SK-N-SH (cell line): ENCODE results near the gene KSR2. TPM values are rescaled to one million over a fixed set of nuclear protein-coding genes. Genes with fewer than 3 reads are reported as not detected.

ENCODE experiments used
- CTCF ChIA-PET: fragments of 300-600, 350-600 bp; formaldehyde crosslinking; extraction: SDS; loops from one replicate; lab custom pipeline; 2021; lab: Yijun Ruan, JAX
- POLR2A ChIA-PET: fragments of 350-600 bp; sonication (Branson Sonifier 250); formaldehyde crosslinking; extraction: SDS; loops from one replicate; lab custom pipeline; 2020; ENCODE audit warnings: antibody characterized with exemption, inconsistent platforms; lab: Yijun Ruan, JAX
- DNase-seq: peaks from one replicate; pipeline ENCODE4 v3.0.0; 2012
- H2AFZ ChIP-seq: fragments of 200-600 bp; sonication (generic); 2 replicates; pipeline ENCODE4 v1.8.1; 2016; ENCODE audit warnings: antibody characterized with exemption, mild to moderate bottlenecking, low read depth
- H3F3A ChIP-seq: fragments of 200-600 bp; sonication (generic); replicated peaks from 2 replicates; pipeline ENCODE3; 2016; ENCODE audit warnings: antibody characterized with exemption, mild to moderate bottlenecking; ENCODE audit not compliant: insufficient read depth
- H3K27ac ChIP-seq, 2 experiments: fragments of 200-500 bp in 1 of 2; fragments of 200-600 bp in 1 of 2; sonication (Bioruptor generic) in 1 of 2; sonication (generic), shearing (Covaris generic) in 1 of 2; 2 replicates each; pipeline versions ENCODE4 v1.5.1 to v1.6.1; 2014 to 2016; ENCODE audit warnings: low read depth in 2 of 2, inconsistent platforms in 1 of 2, low read length in 1 of 2, mild to moderate bottlenecking in 1 of 2, mixed read lengths in 1 of 2
- H3K27me3 ChIP-seq: fragments of 200-600 bp; sonication (generic), shearing (Covaris generic); 2 replicates; pipeline ENCODE4 v1.6.1; 2016; ENCODE audit warnings: mixed run types; ENCODE audit not compliant: insufficient read depth
- H3K36me3 ChIP-seq, 2 experiments: fragments of 200-500 bp in 1 of 2; fragments of 200-600 bp in 1 of 2; sonication (Bioruptor generic) in 1 of 2; sonication (generic) in 1 of 2; replicated peaks in 1 of 2; 2 replicates each; pipeline versions ENCODE3 to v1.5.1; 2014 to 2016; ENCODE audit warnings: low read length in 1 of 2, mild to moderate bottlenecking in 1 of 2; ENCODE audit not compliant: insufficient read depth in 2 of 2, control insufficient read depth in 1 of 2
- H3K4me1 ChIP-seq, 2 experiments: fragments of 200-500 bp in 1 of 2; fragments of 200-600 bp in 1 of 2; sonication (Bioruptor generic) in 1 of 2; sonication (generic), shearing (Covaris generic) in 1 of 2; 2 replicates each; pipeline versions ENCODE4 v1.5.1 to v1.6.1; 2014 to 2016; ENCODE audit warnings: low read depth in 1 of 2, low read length in 1 of 2, mixed run types in 1 of 2; ENCODE audit not compliant: insufficient read depth in 2 of 2, control insufficient read depth in 1 of 2
- H3K4me2 ChIP-seq: fragments of 200-600 bp; sonication (generic), shearing (Covaris generic); 2 replicates; pipeline ENCODE4 v1.6.1; 2017; ENCODE audit warnings: mixed run types
- H3K4me3 ChIP-seq, 2 experiments: fragments of 200-500 bp in 1 of 2; fragments of 200-600 bp in 1 of 2; sonication (Bioruptor generic) in 1 of 2; sonication (generic), shearing (Covaris generic) in 1 of 2; 2 replicates each; pipeline versions ENCODE4 v1.5.1 to v1.8.1; 2014 to 2016; ENCODE audit warnings: low read depth in 2 of 2, inconsistent platforms in 1 of 2, low read length in 1 of 2, mild to moderate bottlenecking in 1 of 2, mixed read lengths in 1 of 2, moderate library complexity in 1 of 2
- H3K79me2 ChIP-seq: fragments of 200-600 bp; sonication (generic); 2 replicates; pipeline ENCODE4 v1.8.1; 2017; ENCODE audit warnings: mild to moderate bottlenecking; ENCODE audit not compliant: insufficient read depth
- H3K9ac ChIP-seq: fragments of 200-600 bp; sonication (generic); 2 replicates; pipeline ENCODE4 v1.6.1; 2017; ENCODE audit warnings: mixed run types
- H3K9me2 ChIP-seq: fragments of 200-600 bp; sonication (generic); 2 replicates; pipeline ENCODE4 v1.6.1; 2017; ENCODE audit warnings: mixed run types
- H3K9me3 ChIP-seq: fragments of 200-600 bp; sonication (generic); 2 replicates; pipeline ENCODE4 v1.6.1; 2017; ENCODE audit warnings: mixed run types, mild to moderate bottlenecking, moderate library complexity
- H4K20me1 ChIP-seq: fragments of 200-600 bp; sonication (generic); 2 replicates; pipeline ENCODE4 v1.6.1; 2017; ENCODE audit warnings: mild to moderate bottlenecking, mixed run types; ENCODE audit not compliant: insufficient read depth
- CHD2 ChIP-seq: fragments of 150-350 bp; IDR thresholded peaks from 2 replicates; pipeline ENCODE4 v1.6.1; 2018; ENCODE audit warnings: low read length; ENCODE audit not compliant: partially characterized antibody
- EZH2phosphoT487 ChIP-seq: fragments of 200-600 bp; sonication (generic); IDR thresholded peaks from 2 replicates; pipeline ENCODE4 v1.6.1; 2017; ENCODE audit warnings: low read depth, mixed run types, mild to moderate bottlenecking, antibody characterized with exemption, moderate library complexity, borderline replicate concordance
- FOSL2 ChIP-seq: IDR thresholded peaks from 2 replicates; pipeline ENCODE4 v1.4.0; 2012; ENCODE audit warnings: low read depth, mild to moderate bottlenecking, moderate library complexity, borderline replicate concordance
- FOXJ3 ChIP-seq: sonication (generic); formaldehyde crosslinking; IDR thresholded peaks from 2 replicates; pipeline ENCODE4 v1.5.1; 2020; ENCODE audit warnings: mild to moderate bottlenecking, missing genetic modification reagents
- GATA2 ChIP-seq: sonication (generic); formaldehyde crosslinking; IDR thresholded peaks from 2 replicates; pipeline ENCODE4 v1.5.0; 2020; ENCODE audit warnings: mild to moderate bottlenecking, missing genetic modification reagents
- MXI1 ChIP-seq: IDR thresholded peaks from 2 replicates; pipeline ENCODE4 v1.6.1; 2012; ENCODE audit warnings: mild to moderate bottlenecking, low read depth, low read length, improper control_type of control experiment
- RFX5 ChIP-seq: IDR thresholded peaks from 2 replicates; pipeline ENCODE4 v1.6.1; 2012; ENCODE audit warnings: mild to moderate bottlenecking, improper control_type of control experiment, low read length
- USF1 ChIP-seq: IDR thresholded peaks from 2 replicates; pipeline ENCODE4 v1.4.0; 2012; ENCODE audit warnings: low read depth, borderline replicate concordance
- YY1 ChIP-seq: IDR thresholded peaks from 2 replicates; pipeline ENCODE4 v1.4.0; 2012; ENCODE audit warnings: low read depth, mild to moderate bottlenecking
- ZBTB33 ChIP-seq: IDR thresholded peaks from 2 replicates; pipeline ENCODE4 v1.4.0; 2012; ENCODE audit warnings: low read depth, borderline replicate concordance
- WGBS: methylation state at CpG from one replicate; pipeline ENCODE4 v1.1.6; 2017; ENCODE audit warnings: low lambda C conversion rate; 5-methylcytosine and 5-hydroxymethylcytosine counted together
- polyA plus RNA-seq, 3 experiments: library from polyadenylated mRNA; depleted of rRNA; stranded (reverse); fragments of >200 nt; gene quantifications; 2 replicates each; pipeline ENCODE4 v1.2.3, GENCODE V29; 2012

KSR2 gene
- polyA plus RNA-seq, 1 of the 3 experiments (the other 2 are of a cell fraction) = 0.12 TPM

GRCh38 chr12:117792877-117793424 is 175.8 kb downstream of the KSR2 start:
- Histone ChIP-seq H4K20me1 (no peaks in the 10 kb centered on the region), H3K36me3 (no peaks in the 10 kb centered on the region), H3K79me2 (no peaks in the 10 kb centered on the region), H3K9ac (no peak overlapping the region), H3K27ac (no peak overlapping the region), H3K4me3 (no peak overlapping the region), H3K9me2 (no peaks in the 10 kb centered on the region), H2AFZ (no peak overlapping the region), H3F3A (peaks cover 9% of the 10 kb centered on the region), H3K27me3 (no peaks in the 10 kb centered on the region), H3K4me2 (no peak overlapping the region), H3K9me3 (no peaks in the 10 kb centered on the region), H3K4me1 (no peaks in the 10 kb centered on the region)
- no peak for TF ChIP-seq YY1
- no peak for TF ChIP-seq USF1
- no peak for TF ChIP-seq GATA2 (CRISPR knock-in tag)
- POLR2A ChIA-PET = no interaction called here
- CTCF ChIA-PET = no interaction called here
- WGBS = 59% methylated on average over 8 of the region's 8 CpGs
- no peak for DNase-seq

GRCh38 chr12:117792471-117792870 is 176.3 kb downstream of the KSR2 start:
- Histone ChIP-seq H3K27ac (no peak overlapping the region), H3K9ac (no peak overlapping the region), H3K79me2 (no peaks in the 10 kb centered on the region), H3K9me3 (no peaks in the 10 kb centered on the region), H3K4me2 (no peak overlapping the region), H3K36me3 (no peaks in the 10 kb centered on the region), H4K20me1 (no peaks in the 10 kb centered on the region), H3K4me3 (no peak overlapping the region), H3K9me2 (no peaks in the 10 kb centered on the region), H3K4me1 (no peaks in the 10 kb centered on the region), H3K27me3 (no peaks in the 10 kb centered on the region), H2AFZ (no peak overlapping the region), H3F3A (peaks cover 9% of the 10 kb centered on the region)
- no peak for TF ChIP-seq MXI1
- no peak for TF ChIP-seq FOXJ3 (CRISPR knock-in tag)
- 52% methylated on average over 4 of the region's 4 CpGs for WGBS
- ChIA-PET CTCF (no interaction called here), POLR2A (no interaction called here)
- no peak for DNase-seq

GRCh38 chr12:117790948-117791347 is 177.8 kb downstream of the KSR2 start:
- POLR2A ChIA-PET = no interaction called here
- Histone ChIP-seq H3K9ac (no peak overlapping the region), H3K4me1 (no peaks in the 10 kb centered on the region), H3K27me3 (no peaks in the 10 kb centered on the region), H3K27ac (no peak overlapping the region), H3K79me2 (no peaks in the 10 kb centered on the region), H3K9me2 (no peaks in the 10 kb centered on the region), H3K4me2 (no peak overlapping the region), H3F3A (peaks cover 9% of the 10 kb centered on the region), H3K9me3 (no peaks in the 10 kb centered on the region; the same call in 1 of the 2 replicates), H4K20me1 (no peaks in the 10 kb centered on the region), H3K36me3 (no peaks in the 10 kb centered on the region), H2AFZ (no peak overlapping the region), H3K4me3 (no peak overlapping the region)
- no peak for DNase-seq
- WGBS = 35% methylated on average over 2 of the region's 2 CpGs
- CTCF ChIA-PET = interaction anchor here (0.8 to 1.2 kb wide), 4 partner anchors 44 to 578 kb away, joined by 3 to 4 read pairs (median 3); no protein-coding TSS in a partner anchor
- TF ChIP-seq FOSL2 = no peak
- no peak for TF ChIP-seq ZBTB33
- no peak for TF ChIP-seq EZH2phosphoT487
- no peak for TF ChIP-seq RFX5
- no peak for TF ChIP-seq CHD2
